ENCODE results near the gene ETNK2. TPM values are rescaled to one million over a fixed set of nuclear protein-coding genes. Genes with fewer than 3 reads are reported as not detected.

ETNK2 gene
- total RNA-seq, 6 experiments from 2014 or later, result 30.9 to 231 (median 98.9) TPM

- no peak for TF ChIP-seq CTCF (IDR thresholded peaks at IDR 0.05)
- no peak for TF ChIP-seq POLR2A (IDR thresholded peaks at IDR 0.05)
- Histone ChIP-seq H3K4me3 (no peak overlapping the region), H3K27ac (no peak overlapping the region), H3K4me1 (peaks cover 0 to 7% (median 3%) of the 10 kb centered on the region in 4 donors), H3K36me3 (no peaks in the 10 kb centered on the region), H3K27me3 (no peaks in the 10 kb centered on the region), H3K9me3 (no peaks in the 10 kb centered on the region)
- peak in 1 of 3 donors; percentile 32 for DNase-seq
- intact Hi-C loops (cut with DNase I), result loop anchor here in 1 of 2 donors (10.0 kb wide), 1 partner anchor 289 kb away; the partner anchor contains the start of gene SNRPE
- ATAC-seq, result no peak
- WGBS (ENCODE audit: insufficient coverage, low coverage, low lambda C conversion rate, missing lambda C conversion rate), result 90% methylated on average over 2 of the region's 5 CpGs
Measured at GRCh38 chr1:204153667-204154066, 1.8 kb upstream of the ETNK2 start.

- H3K27ac ChIP-seq, result peak overlapping the region in 2 of 3 donors; percentile 44 to 86
- 30% methylated on average over 9 of the region's 25 CpGs for WGBS (ENCODE audit: insufficient coverage, low coverage, low lambda C conversion rate, missing lambda C conversion rate)
- peak overlapping the region; percentile 70 to 98 (median 87) for H3K4me3 ChIP-seq
- TF ChIP-seq CTCF (IDR thresholded peaks at IDR 0.05) (no peak), POLR2A (IDR thresholded peaks at IDR 0.05) (no peak)
- ATAC-seq (peak; percentile 44 to 52 (median 49)), DNase-seq (peak; percentile 39 to 76 (median 73))
- intact Hi-C loops (cut with DNase I), result loop anchor here in 1 of 2 donors (10.0 kb wide), 1 partner anchor 288 kb away; the partner anchor contains the start of gene SNRPE
- H3K4me1 ChIP-seq, result peaks cover 0 to 13% (median 3%) of the 10 kb centered on the region in 4 donors
- H3K36me3 ChIP-seq, result no peaks in the 10 kb centered on the region
- H3K9me3 ChIP-seq, result no peaks in the 10 kb centered on the region
- H3K27me3 ChIP-seq, result no peaks in the 10 kb centered on the region
Measured at GRCh38 chr1:204152310-204153044, 633 bp upstream of the ETNK2 start.

GRCh38 chr1:204150702-204151551 is 917 bp downstream of the ETNK2 start:
- Histone ChIP-seq H3K4me1 (peaks cover 0 to 25% (median 6%) of the 10 kb centered on the region in 4 donors), H3K36me3 (peaks cover 0 to 5% (median 1%) of the 10 kb centered on the region in 4 donors), H3K27ac (peak overlapping the region in 2 of 3 donors; percentile 86 to 89), H3K9me3 (no peaks in the 10 kb centered on the region), H3K4me3 (peak overlapping the region; percentile 70 to 98 (median 87)), H3K27me3 (no peaks in the 10 kb centered on the region)
- TF ChIP-seq CTCF (IDR thresholded peaks at IDR 0.05) (no peak), POLR2A (IDR thresholded peaks at IDR 0.05) (no peak)
- peak; percentile 51 to 83 (median 77) for DNase-seq
- 23% methylated on average over 13 of the region's 33 CpGs for WGBS (ENCODE audit: insufficient coverage, low coverage, low lambda C conversion rate, missing lambda C conversion rate)
- peak; percentile 29 to 50 (median 43) for ATAC-seq
- intact Hi-C loops (cut with DNase I), result loop anchor here in 1 of 2 donors (10.0 kb wide), 1 partner anchor 286 kb away; the partner anchor contains the start of gene SNRPE

Measured in right lobe of liver (tissue), 6 donors.